ENCODE measurements around the gene PMPCA. TPM values are rescaled to one million over a fixed set of nuclear protein-coding genes. Genes with fewer than 3 reads are reported as not detected.

PMPCA gene
- polyA plus RNA-seq, 1 experiment = 61.6 TPM

GRCh38 chr9:136373300-136374182 is 36.9 kb upstream of the PMPCA start, which contains the start of gene CARD9:
TSS of gene CARD9 (minus strand) at chr9:136373669. CDS start at chr9:136372078, 1,591 bp downstream.
- ChIA-PET POLR2A (no interaction called here), CTCF (interaction anchor here (0.9 to 5.4 kb wide), 7 partner anchors 8 to 66 kb away, joined by 3 to 30 read pairs (median 5); partner anchors contain the start of genes DNLZ and INPP5E)
- Histone ChIP-seq H3K27me3 (ENCODE audit: control insufficient read depth, insufficient read depth, low read length) (no peaks in the 10 kb centered on the region), H3K4me3 (ENCODE audit: low read depth, low read length) (peak within 1 kb of the TSS; percentile 35), H3K36me3 (ENCODE audit: control insufficient read depth, insufficient read depth, low read length) (peaks cover 20% of the 10 kb centered on the region)
- no peak for DNase-seq (ENCODE audit: low read depth)
- TF ChIP-seq CTCF (IDR thresholded peaks at IDR 0.05; ENCODE audit: insufficient read depth, low read depth, low read length) = no peak

- no peak for TF ChIP-seq CTCF (IDR thresholded peaks at IDR 0.05; ENCODE audit: insufficient read depth, low read depth, low read length)
- ChIA-PET POLR2A (no interaction called here), CTCF (interaction anchor here (0.9 to 2.8 kb wide), 7 partner anchors 9 to 50 kb away, joined by 3 to 15 read pairs (median 4); partner anchors contain the start of gene DNLZ)
- Histone ChIP-seq H3K4me3 (ENCODE audit: low read depth, low read length) (no peak overlapping the region), H3K27me3 (ENCODE audit: control insufficient read depth, insufficient read depth, low read length) (no peaks in the 10 kb centered on the region), H3K36me3 (ENCODE audit: control insufficient read depth, insufficient read depth, low read length) (peaks cover 23% of the 10 kb centered on the region)
- DNase-seq (ENCODE audit: low read depth) = no peak
These were observed 36.3 kb upstream of the PMPCA start for GRCh38 chr9:136374183-136374575.

GRCh38 chr9:136375096-136375495 is 35.4 kb upstream of the PMPCA start:
- no peak for TF ChIP-seq CTCF (IDR thresholded peaks at IDR 0.05; ENCODE audit: insufficient read depth, low read depth, low read length)
- Histone ChIP-seq H3K4me3 (ENCODE audit: low read depth, low read length) (no peak overlapping the region), H3K36me3 (ENCODE audit: control insufficient read depth, insufficient read depth, low read length) (peaks cover 22% of the 10 kb centered on the region), H3K27me3 (ENCODE audit: control insufficient read depth, insufficient read depth, low read length) (no peaks in the 10 kb centered on the region)
- ChIA-PET CTCF (interaction anchor here (1.2 to 2.8 kb wide), 5 partner anchors 9 to 49 kb away, joined by 3 to 15 read pairs (median 4); partner anchors contain the start of gene DNLZ), POLR2A (no interaction called here)
- DNase-seq (ENCODE audit: low read depth) = no peak

GRCh38 chr9:136376457-136376856 is 34.0 kb upstream of the PMPCA start:
- POLR2A ChIA-PET = no interaction called here
- CTCF ChIA-PET = no interaction called here
- DNase-seq (ENCODE audit: low read depth) = no peak

More at GRCh38 chr9:136376457-136376856, 34.0 kb upstream of the PMPCA start:
- Histone ChIP-seq H3K36me3 (ENCODE audit: control insufficient read depth, insufficient read depth, low read length) (peaks cover 18% of the 10 kb centered on the region), H3K27me3 (ENCODE audit: control insufficient read depth, insufficient read depth, low read length) (no peaks in the 10 kb centered on the region), H3K4me3 (ENCODE audit: low read depth, low read length) (no peak overlapping the region)
- no peak for TF ChIP-seq CTCF (IDR thresholded peaks at IDR 0.05; ENCODE audit: insufficient read depth, low read depth, low read length)

Data from BJ (cell line).